Upper lobe of left lung (tissue), 6 donors: ENCODE data around the gene TSPYL4. TPM values are rescaled to one million over a fixed set of nuclear protein-coding genes. Genes with fewer than 3 reads are reported as not detected.
"Not testable (repeated sequence)": the region's sequence is repeated elsewhere in the genome, so short reads cannot be mapped to it uniquely, and the experiment has no call there.

Source experiments
- ATAC-seq, 2 donors: fragments of 200-7000 bp; cut with Tn5 transposase; one replicate each; pipeline ENCODE4 v1.9.1; 2022; ENCODE audit warnings: mild to moderate bottlenecking in 2 of 2, moderate library complexity in 2 of 2; ENCODE audit not compliant: low FRiP score in 2 of 2
- DNase-seq, 2 donors: peaks; one replicate each; pipeline ENCODE4 v3.0.0-alpha.2; 2019 to 2020
- H3K27ac ChIP-seq, 4 donors: fragments of 200-600 bp; sonication (generic); one replicate each; pipeline ENCODE4 v1.5.1; 2016 to 2019
- H3K27me3 ChIP-seq, 4 donors: fragments of 200-600 bp; sonication (generic); one replicate each; pipeline ENCODE4 v1.5.1; 2017 to 2019
- H3K36me3 ChIP-seq, 4 donors: fragments of 200-600 bp; sonication (generic); one replicate each; pipeline ENCODE4 v1.5.1; 2016 to 2019
- H3K4me1 ChIP-seq, 4 donors: fragments of 200-600 bp; sonication (generic); one replicate each; pipeline ENCODE4 v1.5.1; 2018 to 2019
- H3K4me3 ChIP-seq, 4 donors: fragments of 200-600 bp; sonication (generic); one replicate each; pipeline ENCODE4 v1.5.1; 2017 to 2019; ENCODE audit warnings: mild to moderate bottlenecking in 2 of 4, moderate library complexity in 1 of 4
- H3K9me3 ChIP-seq, 4 donors: fragments of 200-600 bp; sonication (generic); one replicate each; pipeline ENCODE4 v1.5.1; 2018 to 2019
- EP300 ChIP-seq, 4 donors: sonication (generic); formaldehyde crosslinking; IDR thresholded peaks; one replicate each; pipeline ENCODE4 v1.5.1; 2017; ENCODE audit warnings: antibody characterized with exemption in 4 of 4, control low read depth in 2 of 4
- POLR2A ChIP-seq, 4 donors: fragments of 450-650 bp; IDR thresholded peaks; one replicate each; pipeline ENCODE4 v1.5.1; 2016 to 2017; ENCODE audit warnings: antibody characterized with exemption in 4 of 4, mild to moderate bottlenecking in 2 of 4
- POLR2AphosphoS5 ChIP-seq, 2 donors: sonication (generic); formaldehyde crosslinking; IDR thresholded peaks; one replicate each; pipeline ENCODE4 v1.5.1; 2017; ENCODE audit warnings: antibody characterized with exemption in 2 of 2
- WGBS, 2 donors: methylation state at CpG; one replicate each; pipeline ENCODE4 v1.1.5; 2017 to 2018; 5-methylcytosine and 5-hydroxymethylcytosine counted together
- total RNA-seq, 6 donors: library from RNA; depleted of rRNA in 4 of 6; stranded (reverse); fragments of >200 nt in 4 of 6; gene quantifications; one replicate each; pipeline versions ENCODE4 v1.1.0 to v1.2.1, GENCODE V29; 2016 to 2021
- TF ChIP-seq, protein P1 (sequence below), 6 experiments: fragments of 450-650 bp in 4 of 6; fragments of 200-600 bp in 2 of 6; sonication (generic) in 2 of 6; IDR thresholded peaks; one replicate each; pipeline ENCODE4 v1.5.1; 2016 to 2019; ENCODE audit warnings: antibody characterized with exemption in 6 of 6
- donor health status: DM: no; HTN: no; CAD: no; lungs with moderate emphysema.
- donor health status: DM: no; HTN: yes; CAD: no; lungs with severe emphysema.

Gene TSPYL4
- total RNA-seq, 6 donors from 2014 or later, result 4.4 to 13.0 (median 9.4) TPM

- H3K4me1 ChIP-seq, result no peaks in the 10 kb centered on the region
- 67 to 70% methylated on average over 1 of the region's 1 CpG for WGBS, 2 donors
These were observed 33.0 kb upstream of the TSPYL4 start for GRCh38 chr6:116286773-116287358.

DNA sequence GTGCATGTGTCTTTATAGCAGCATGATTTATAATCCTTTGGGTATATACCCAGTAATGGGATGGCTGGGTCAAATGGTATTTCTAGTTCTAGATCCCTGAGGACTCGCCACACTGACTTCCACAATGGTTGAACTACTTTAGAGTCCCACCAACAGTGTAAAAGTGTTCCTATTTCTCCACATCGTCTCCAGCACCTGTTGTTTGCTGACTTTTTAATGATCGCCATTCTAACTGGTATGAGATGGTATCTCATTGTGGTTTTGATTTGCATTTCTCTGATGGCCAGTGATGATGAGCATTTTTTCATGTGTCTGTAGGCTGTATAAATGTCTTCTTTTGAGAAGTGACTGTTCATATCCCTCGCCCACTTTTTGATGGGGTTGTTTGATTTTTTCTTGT is 31.1 kb upstream of the TSPYL4 start:
- WGBS, 2 donors, result 84 to 97% methylated on average over 4 of the region's 4 CpGs
- not testable (repeated sequence) for H3K4me3 ChIP-seq, ATAC-seq

More at GRCh38 chr6:116286773-116287358, 33.0 kb upstream of the TSPYL4 start:
- H3K36me3 ChIP-seq, result no peaks in the 10 kb centered on the region
- H3K4me3 ChIP-seq, result no peak overlapping the region
- no peak overlapping the region for H3K27ac ChIP-seq
- no peak for DNase-seq
- no peak for ATAC-seq
- H3K9me3 ChIP-seq, result no peaks in the 10 kb centered on the region
- no peak for TF ChIP-seq EP300 (IDR thresholded peaks at IDR 0.05)
- TF ChIP-seq POLR2AphosphoS5 (IDR thresholded peaks at IDR 0.05), result no peak
- TF ChIP-seq, protein P1, sequence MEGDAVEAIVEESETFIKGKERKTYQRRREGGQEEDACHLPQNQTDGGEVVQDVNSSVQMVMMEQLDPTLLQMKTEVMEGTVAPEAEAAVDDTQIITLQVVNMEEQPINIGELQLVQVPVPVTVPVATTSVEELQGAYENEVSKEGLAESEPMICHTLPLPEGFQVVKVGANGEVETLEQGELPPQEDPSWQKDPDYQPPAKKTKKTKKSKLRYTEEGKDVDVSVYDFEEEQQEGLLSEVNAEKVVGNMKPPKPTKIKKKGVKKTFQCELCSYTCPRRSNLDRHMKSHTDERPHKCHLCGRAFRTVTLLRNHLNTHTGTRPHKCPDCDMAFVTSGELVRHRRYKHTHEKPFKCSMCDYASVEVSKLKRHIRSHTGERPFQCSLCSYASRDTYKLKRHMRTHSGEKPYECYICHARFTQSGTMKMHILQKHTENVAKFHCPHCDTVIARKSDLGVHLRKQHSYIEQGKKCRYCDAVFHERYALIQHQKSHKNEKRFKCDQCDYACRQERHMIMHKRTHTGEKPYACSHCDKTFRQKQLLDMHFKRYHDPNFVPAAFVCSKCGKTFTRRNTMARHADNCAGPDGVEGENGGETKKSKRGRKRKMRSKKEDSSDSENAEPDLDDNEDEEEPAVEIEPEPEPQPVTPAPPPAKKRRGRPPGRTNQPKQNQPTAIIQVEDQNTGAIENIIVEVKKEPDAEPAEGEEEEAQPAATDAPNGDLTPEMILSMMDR (IDR thresholded peaks at IDR 0.05), result no peak
- TF ChIP-seq POLR2A (IDR thresholded peaks at IDR 0.05), result no peak
- H3K27me3 ChIP-seq, result no peaks in the 10 kb centered on the region

DNA sequence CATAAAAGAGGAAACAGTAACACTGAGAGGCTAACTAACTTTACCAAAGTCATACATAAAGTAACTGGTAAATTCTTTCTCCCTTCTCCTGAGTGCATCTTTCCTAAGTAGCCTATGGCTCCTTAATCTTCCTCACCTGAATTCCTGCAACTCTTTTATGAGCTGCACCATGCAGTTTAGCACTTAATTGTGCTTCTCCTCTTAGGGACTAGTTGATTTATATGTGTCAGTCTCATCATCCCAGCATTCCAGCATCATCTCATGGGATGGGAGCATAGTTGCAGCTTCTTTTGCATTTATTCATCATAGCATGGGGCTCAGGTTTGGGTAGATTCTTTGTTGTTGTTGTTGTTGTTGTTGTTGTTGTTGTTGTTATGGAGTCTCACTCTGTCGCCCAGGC is 29.3 kb upstream of the TSPYL4 start:
- TF ChIP-seq POLR2A (IDR thresholded peaks at IDR 0.05) (no peak), EP300 (IDR thresholded peaks at IDR 0.05) (no peak), POLR2AphosphoS5 (IDR thresholded peaks at IDR 0.05) (no peak)
- TF ChIP-seq, protein P1 (IDR thresholded peaks at IDR 0.05), result no peak
- no peak overlapping the region for H3K4me3 ChIP-seq

More for the DNA sequence above, 31.1 kb upstream of the TSPYL4 start:
- not testable (repeated sequence) for H3K27me3 ChIP-seq, H3K36me3 ChIP-seq, H3K27ac ChIP-seq, DNase-seq, H3K9me3 ChIP-seq
- peaks cover 7 to 11% (median 9%) of the 10 kb centered on the region in 4 donors for H3K4me1 ChIP-seq

DNA sequence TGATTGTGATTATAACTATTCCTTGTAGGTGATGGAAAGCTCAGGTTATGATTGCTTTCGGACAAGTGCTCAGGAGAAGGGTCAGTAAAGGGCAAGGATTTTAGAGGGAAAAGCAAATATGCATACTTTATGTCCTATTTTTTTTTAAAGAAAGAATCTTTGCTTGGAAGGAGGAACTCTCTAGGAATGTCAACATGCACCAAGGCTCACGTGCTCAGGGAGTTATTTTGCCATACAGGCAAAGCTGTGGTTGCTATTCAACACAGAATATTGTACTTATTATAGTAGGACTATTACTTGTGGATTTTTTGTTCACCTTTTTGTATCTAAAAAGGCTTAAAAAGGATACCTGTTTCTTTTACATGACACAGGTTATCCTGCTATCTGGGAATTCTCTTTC is 28.8 kb upstream of the TSPYL4 start:
- no peaks in the 10 kb centered on the region for H3K36me3 ChIP-seq
- DNase-seq (no peak), ATAC-seq (no peak)
- no peak overlapping the region for H3K27ac ChIP-seq
- H3K27me3 ChIP-seq, result no peaks in the 10 kb centered on the region
- no peak overlapping the region for H3K4me3 ChIP-seq
- 66 to 70% methylated on average over 2 of the region's 2 CpGs for WGBS, 2 donors
- no peaks in the 10 kb centered on the region for H3K9me3 ChIP-seq
- TF ChIP-seq EP300 (IDR thresholded peaks at IDR 0.05) (no peak), POLR2AphosphoS5 (IDR thresholded peaks at IDR 0.05) (no peak), POLR2A (IDR thresholded peaks at IDR 0.05) (no peak)
- TF ChIP-seq, protein P1 (IDR thresholded peaks at IDR 0.05), result no peak
- peaks cover 19 to 23% (median 20%) of the 10 kb centered on the region in 4 donors for H3K4me1 ChIP-seq

More for the DNA sequence above, 29.3 kb upstream of the TSPYL4 start:
- 86 to 91% methylated on average over 1 of the region's 1 CpG for WGBS, 2 donors
- Histone ChIP-seq H3K4me1 (peaks cover 14 to 18% (median 15%) of the 10 kb centered on the region in 4 donors), H3K36me3 (no peaks in the 10 kb centered on the region), H3K27ac (no peak overlapping the region), H3K27me3 (no peaks in the 10 kb centered on the region), H3K9me3 (no peaks in the 10 kb centered on the region)
- no peak for ATAC-seq
- no peak for DNase-seq

- Histone ChIP-seq H3K4me1 (peaks cover 36 to 41% (median 37%) of the 10 kb centered on the region in 4 donors), H3K36me3 (peaks cover 0 to 3% (median 0%) of the 10 kb centered on the region in 4 donors), H3K27ac (peak overlapping the region in 2 of 4 donors; percentile 99), H3K4me3 (peak overlapping the region in 3 of 4 donors; percentile 77 to 92 (median 83)), H3K9me3 (no peaks in the 10 kb centered on the region), H3K27me3 (no peaks in the 10 kb centered on the region)
- 90 to 96% methylated on average over 5 of the region's 5 CpGs for WGBS, 2 donors
- DNase-seq, result no peak
- ATAC-seq, result no peak
- no peak for TF ChIP-seq EP300 (IDR thresholded peaks at IDR 0.05)
- TF ChIP-seq, protein P1 (IDR thresholded peaks at IDR 0.05), result no peak
- no peak for TF ChIP-seq POLR2A (IDR thresholded peaks at IDR 0.05)
- no peak for TF ChIP-seq POLR2AphosphoS5 (IDR thresholded peaks at IDR 0.05)
These were observed 27.1 kb upstream of the TSPYL4 start for GRCh38 chr6:116280933-116281316.
